Activated CD8-positive, alpha-beta T cell treated with anti-CD3 and anti-CD28 coated beads for 36 hours (primary cell): Measurements from ENCODE around the gene ASS1. TPM values are rescaled to one million over a fixed set of nuclear protein-coding genes. Genes with fewer than 3 reads are reported as not detected.

ENCODE experiments used
- ATAC-seq: fragments of 200-7000 bp; cut with Tn5 transposase; one replicate; pipeline ENCODE4 v1.10.0; 2021; ENCODE audit warnings: mild to moderate bottlenecking, moderate library complexity
- CTCF ChIA-PET: fragments of 350-600 bp; sonication (Branson Sonifier 250); formaldehyde crosslinking; loops from one replicate; lab custom pipeline; 2021; ENCODE audit warnings: antibody characterized with exemption; lab: Charles Lee
- POLR2A ChIA-PET: fragments of 350-600 bp; sonication (Branson Sonifier 250); formaldehyde crosslinking; loops from one replicate; lab custom pipeline; 2021; ENCODE audit warnings: antibody characterized with exemption; lab: Charles Lee
- DNase-seq: peaks from one replicate; pipeline ENCODE4 v3.0.0-alpha.2; 2020
- H3K27ac Mint-ChIP-seq: one replicate; pipeline ENCODE4 v1.8.0; 2021; ENCODE audit warnings: mild to moderate bottlenecking, mixed read lengths
- H3K27me3 Mint-ChIP-seq: one replicate; pipeline ENCODE4 v1.8.0; 2021; ENCODE audit warnings: mixed read lengths
- H3K36me3 Mint-ChIP-seq: one replicate; pipeline ENCODE4 v1.8.0; 2021; ENCODE audit warnings: low read depth, mixed read lengths
- H3K4me1 Mint-ChIP-seq: one replicate; pipeline ENCODE4 v1.8.0; 2021; ENCODE audit warnings: low read depth, mixed read lengths
- H3K4me3 Mint-ChIP-seq: one replicate; pipeline ENCODE4 v1.8.0; 2021; ENCODE audit warnings: mild to moderate bottlenecking, moderate library complexity, mixed read lengths
- H3K9me3 Mint-ChIP-seq: one replicate; pipeline ENCODE4 v1.8.0; 2021; ENCODE audit warnings: mixed read lengths
- intact Hi-C: fragments of 100-400 bp; cut with micrococcal nuclease; formaldehyde crosslinking; loops from one replicate; pipeline ENCODE4 v1.10.0; 2022
- total RNA-seq, 2 experiments: library from RNA; stranded (reverse); gene quantifications; one replicate each; pipeline ENCODE4 v1.2.3, GENCODE V29; 2021
- TF ChIP-seq, protein P1 (sequence below): fragments of 200-600 bp; IDR thresholded peaks from one replicate; pipeline ENCODE4 v1.8.0; 2022; ENCODE audit warnings: antibody characterized with exemption, mild to moderate bottlenecking

The ASS1 gene
- total RNA-seq, 2 experiments from 2014 or later: 9.8 to 11.5 TPM

GRCh38 chr9:130465383-130466096 is 20.8 kb downstream of the ASS1 start:
- ChIA-PET POLR2A (interaction anchor here (0.6 kb wide), 1 partner anchor 226 kb away, joined by 3 read pairs; no protein-coding TSS in a partner anchor), CTCF (interaction anchor here (9.5 kb wide), 1 partner anchor 218 kb away, joined by 124 read pairs; no protein-coding TSS in a partner anchor)
- intact Hi-C loops: no loop called here
- no peaks in the 10 kb centered on the region for H3K36me3 Mint-ChIP-seq
- H3K4me3 Mint-ChIP-seq: no peak overlapping the region
- H3K9me3 Mint-ChIP-seq: no peaks in the 10 kb centered on the region
- no peaks in the 10 kb centered on the region for H3K4me1 Mint-ChIP-seq
- no peak overlapping the region for H3K27ac Mint-ChIP-seq
- peaks cover 20% of the 10 kb centered on the region for H3K27me3 Mint-ChIP-seq
- TF ChIP-seq, protein P1, sequence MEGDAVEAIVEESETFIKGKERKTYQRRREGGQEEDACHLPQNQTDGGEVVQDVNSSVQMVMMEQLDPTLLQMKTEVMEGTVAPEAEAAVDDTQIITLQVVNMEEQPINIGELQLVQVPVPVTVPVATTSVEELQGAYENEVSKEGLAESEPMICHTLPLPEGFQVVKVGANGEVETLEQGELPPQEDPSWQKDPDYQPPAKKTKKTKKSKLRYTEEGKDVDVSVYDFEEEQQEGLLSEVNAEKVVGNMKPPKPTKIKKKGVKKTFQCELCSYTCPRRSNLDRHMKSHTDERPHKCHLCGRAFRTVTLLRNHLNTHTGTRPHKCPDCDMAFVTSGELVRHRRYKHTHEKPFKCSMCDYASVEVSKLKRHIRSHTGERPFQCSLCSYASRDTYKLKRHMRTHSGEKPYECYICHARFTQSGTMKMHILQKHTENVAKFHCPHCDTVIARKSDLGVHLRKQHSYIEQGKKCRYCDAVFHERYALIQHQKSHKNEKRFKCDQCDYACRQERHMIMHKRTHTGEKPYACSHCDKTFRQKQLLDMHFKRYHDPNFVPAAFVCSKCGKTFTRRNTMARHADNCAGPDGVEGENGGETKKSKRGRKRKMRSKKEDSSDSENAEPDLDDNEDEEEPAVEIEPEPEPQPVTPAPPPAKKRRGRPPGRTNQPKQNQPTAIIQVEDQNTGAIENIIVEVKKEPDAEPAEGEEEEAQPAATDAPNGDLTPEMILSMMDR: no peak
- DNase-seq: no peak
- ATAC-seq: no peak

DNA sequence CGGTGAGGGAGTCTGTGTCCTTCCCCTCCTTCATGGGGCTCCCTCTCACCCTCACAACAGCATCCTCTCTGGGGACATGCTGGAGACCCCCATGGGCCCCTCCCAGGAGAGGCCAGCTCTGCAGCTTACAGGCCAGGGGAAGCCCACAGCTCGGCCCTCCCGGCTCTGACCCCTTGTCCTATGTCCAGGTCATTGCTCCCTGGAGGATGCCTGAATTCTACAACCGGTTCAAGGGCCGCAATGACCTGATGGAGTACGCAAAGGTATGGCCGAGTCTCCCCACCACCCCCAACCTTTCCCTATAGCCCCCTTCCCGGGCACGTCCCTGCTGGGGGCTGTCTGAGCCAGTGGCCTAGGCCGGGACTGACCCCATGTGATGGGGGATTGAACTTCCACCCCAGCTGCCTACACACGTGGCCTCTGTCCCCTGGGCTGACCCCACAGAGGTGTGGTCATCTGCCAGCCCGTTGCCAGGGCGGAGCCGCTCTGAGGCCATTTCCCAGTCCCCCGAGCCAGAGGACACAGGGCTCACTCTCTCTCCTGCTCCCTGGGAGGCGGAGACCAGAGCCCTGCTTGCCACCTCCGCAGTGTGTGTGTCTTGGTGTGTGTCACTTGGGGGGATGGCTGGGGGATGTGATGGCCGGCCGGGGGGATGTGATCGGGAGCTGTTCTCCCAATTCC is 21.9 kb downstream of the ASS1 start:
- no peak overlapping the region for H3K4me3 Mint-ChIP-seq
- DNase-seq: no peak
- ChIA-PET POLR2A (interaction anchor here (0.6 kb wide), 1 partner anchor 227 kb away, joined by 3 read pairs; no protein-coding TSS in a partner anchor), CTCF (interaction anchor here (1.3 to 9.5 kb wide), 3 partner anchors 215 to 218 kb away, joined by 3 to 124 read pairs (median 5); no protein-coding TSS in a partner anchor)
- H3K4me1 Mint-ChIP-seq: no peaks in the 10 kb centered on the region
- no peaks in the 10 kb centered on the region for H3K9me3 Mint-ChIP-seq
- TF ChIP-seq, protein P1: no peak
- no peak overlapping the region for H3K27ac Mint-ChIP-seq
- intact Hi-C loops: no loop called here
- ATAC-seq: no peak
- H3K27me3 Mint-ChIP-seq: peaks cover 20% of the 10 kb centered on the region
- H3K36me3 Mint-ChIP-seq: no peaks in the 10 kb centered on the region

- no peak for ATAC-seq
- CTCF ChIA-PET: interaction anchor here (1.3 to 1.5 kb wide), 2 partner anchors 215 to 217 kb away, joined by 3 to 5 read pairs; no protein-coding TSS in a partner anchor
- H3K9me3 Mint-ChIP-seq: no peaks in the 10 kb centered on the region
Observed at GRCh38 chr9:130467316-130467715, 22.6 kb downstream of the ASS1 start.

GRCh38 chr9:130468566-130468965 is 23.8 kb downstream of the ASS1 start:
- no peak for DNase-seq
- Mint-ChIP-seq H3K27ac (no peak overlapping the region), H3K27me3 (peaks cover 22% of the 10 kb centered on the region), H3K4me3 (no peak overlapping the region), H3K4me1 (no peaks in the 10 kb centered on the region), H3K9me3 (no peaks in the 10 kb centered on the region), H3K36me3 (no peaks in the 10 kb centered on the region)
- TF ChIP-seq, protein P1: no peak
- no peak for ATAC-seq
- intact Hi-C loops: no loop called here
- ChIA-PET POLR2A (no interaction called here), CTCF (interaction anchor here (1.2 kb wide), 1 partner anchor 214 kb away, joined by 4 read pairs; no protein-coding TSS in a partner anchor)

More at GRCh38 chr9:130467316-130467715, 22.6 kb downstream of the ASS1 start:
- DNase-seq: no peak
- TF ChIP-seq, protein P1: no peak
- Mint-ChIP-seq H3K27ac (no peak overlapping the region), H3K36me3 (no peaks in the 10 kb centered on the region), H3K4me3 (no peak overlapping the region), H3K27me3 (peaks cover 19% of the 10 kb centered on the region), H3K4me1 (no peaks in the 10 kb centered on the region)
- intact Hi-C loops: no loop called here
- POLR2A ChIA-PET: no interaction called here
